ENCODE data around the gene FAAP24.
"Not testable (repeated sequence)": the region's sequence is repeated elsewhere in the genome, so short reads cannot be mapped to it uniquely, and the experiment has no call there.

Gene FAAP24

DNA sequence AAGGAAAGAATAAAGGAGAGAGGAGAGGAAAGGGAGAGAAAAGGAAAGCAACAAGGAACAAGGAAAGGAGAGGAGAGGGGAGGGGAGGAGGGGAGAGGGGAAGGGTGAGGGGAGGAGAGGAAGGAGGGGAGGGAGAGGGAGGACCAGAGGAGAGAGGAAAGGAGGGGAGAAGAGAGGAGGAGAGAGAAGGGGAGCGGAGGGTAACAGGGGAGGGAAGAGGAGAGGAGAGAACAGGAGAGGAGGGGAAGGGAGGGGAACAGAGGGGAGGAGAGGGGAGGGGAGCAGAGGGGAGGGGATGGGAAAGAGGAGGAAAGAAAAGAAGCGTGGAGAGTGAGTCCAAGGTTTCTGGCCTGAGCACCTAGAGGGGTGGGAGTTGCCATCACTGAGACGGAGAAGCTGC is 26.7 kb downstream of the FAAP24 start:
- no peaks in the 10 kb centered on the region for H4K20me1 ChIP-seq (ENCODE audit: control insufficient read depth, insufficient read depth, low read depth, low read length)
- H3K4me3 ChIP-seq (ENCODE audit: low read length): no peak overlapping the region

DNA sequence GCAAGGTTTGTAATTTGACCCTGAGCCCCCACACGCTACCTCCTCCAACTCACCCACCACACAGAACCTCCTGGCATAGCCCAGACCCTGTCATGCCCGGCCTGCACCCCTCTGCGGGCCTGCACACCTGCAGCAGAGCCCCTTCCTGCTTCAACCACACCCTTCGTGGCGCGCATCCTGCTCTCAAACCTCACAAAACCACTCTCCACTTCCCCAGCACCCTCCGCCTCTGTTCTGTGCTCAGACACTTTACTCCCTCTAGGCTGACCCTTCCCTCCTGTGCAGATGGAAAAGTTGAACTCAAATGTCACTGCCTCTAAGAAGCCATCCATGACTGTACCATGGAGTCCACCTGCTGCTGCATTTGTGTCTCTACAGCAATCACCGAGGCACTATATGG is 28.5 kb downstream of the FAAP24 start:
- Histone ChIP-seq H3F3A (ENCODE audit: control insufficient read depth, insufficient read depth) (no peaks in the 10 kb centered on the region), H3K79me2 (ENCODE audit: control insufficient read depth, low read length) (no peaks in the 10 kb centered on the region), H3K4me2 (ENCODE audit: low read length) (no peak overlapping the region), H3K9me3 (ENCODE audit: control insufficient read depth, insufficient read depth, low read length) (no peaks in the 10 kb centered on the region), H3K36me3 (ENCODE audit: control insufficient read depth, low read length) (no peaks in the 10 kb centered on the region), H4K20me1 (ENCODE audit: control insufficient read depth, insufficient read depth, low read depth, low read length) (no peaks in the 10 kb centered on the region), H3K9me2 (replicated peaks; ENCODE audit: control insufficient read depth, low read length) (no peaks in the 10 kb centered on the region), H3K4me3 (ENCODE audit: low read length) (no peak overlapping the region), H3K27ac (ENCODE audit: low read depth, low read length) (no peak overlapping the region), H3K27me3 (ENCODE audit: control insufficient read depth, low read length) (no peaks in the 10 kb centered on the region), H3K4me1 (ENCODE audit: control insufficient read depth, low read length) (no peaks in the 10 kb centered on the region)
- no peak for TF ChIP-seq EZH2phosphoT487 (IDR thresholded peaks at IDR 0.05; ENCODE audit: borderline replicate concordance, low read length)
- TF ChIP-seq, protein P1, sequence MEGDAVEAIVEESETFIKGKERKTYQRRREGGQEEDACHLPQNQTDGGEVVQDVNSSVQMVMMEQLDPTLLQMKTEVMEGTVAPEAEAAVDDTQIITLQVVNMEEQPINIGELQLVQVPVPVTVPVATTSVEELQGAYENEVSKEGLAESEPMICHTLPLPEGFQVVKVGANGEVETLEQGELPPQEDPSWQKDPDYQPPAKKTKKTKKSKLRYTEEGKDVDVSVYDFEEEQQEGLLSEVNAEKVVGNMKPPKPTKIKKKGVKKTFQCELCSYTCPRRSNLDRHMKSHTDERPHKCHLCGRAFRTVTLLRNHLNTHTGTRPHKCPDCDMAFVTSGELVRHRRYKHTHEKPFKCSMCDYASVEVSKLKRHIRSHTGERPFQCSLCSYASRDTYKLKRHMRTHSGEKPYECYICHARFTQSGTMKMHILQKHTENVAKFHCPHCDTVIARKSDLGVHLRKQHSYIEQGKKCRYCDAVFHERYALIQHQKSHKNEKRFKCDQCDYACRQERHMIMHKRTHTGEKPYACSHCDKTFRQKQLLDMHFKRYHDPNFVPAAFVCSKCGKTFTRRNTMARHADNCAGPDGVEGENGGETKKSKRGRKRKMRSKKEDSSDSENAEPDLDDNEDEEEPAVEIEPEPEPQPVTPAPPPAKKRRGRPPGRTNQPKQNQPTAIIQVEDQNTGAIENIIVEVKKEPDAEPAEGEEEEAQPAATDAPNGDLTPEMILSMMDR (IDR thresholded peaks at IDR 0.05; ENCODE audit: low read depth, low read length, poor library complexity, severe bottlenecking): no peak

More for the DNA sequence above, 26.7 kb downstream of the FAAP24 start:
- no peaks in the 10 kb centered on the region for H3K4me1 ChIP-seq (ENCODE audit: control insufficient read depth, low read length)
- no peaks in the 10 kb centered on the region for H3K9me3 ChIP-seq (ENCODE audit: control insufficient read depth, insufficient read depth, low read length)
- no peaks in the 10 kb centered on the region for H3K36me3 ChIP-seq (ENCODE audit: control insufficient read depth, low read length)
- no peaks in the 10 kb centered on the region for H3K27me3 ChIP-seq (ENCODE audit: control insufficient read depth, low read length)
- no peak overlapping the region for H3K27ac ChIP-seq (ENCODE audit: low read depth, low read length)
- no peak overlapping the region for H3K4me2 ChIP-seq (ENCODE audit: low read length)
- no peaks in the 10 kb centered on the region for H3K79me2 ChIP-seq (ENCODE audit: control insufficient read depth, low read length)
- H3K9me2 ChIP-seq (replicated peaks; ENCODE audit: control insufficient read depth, low read length): no peaks in the 10 kb centered on the region
- TF ChIP-seq EZH2phosphoT487 (IDR thresholded peaks at IDR 0.05; ENCODE audit: borderline replicate concordance, low read length): no peak
- H3F3A ChIP-seq (ENCODE audit: control insufficient read depth, insufficient read depth): no peaks in the 10 kb centered on the region

DNA sequence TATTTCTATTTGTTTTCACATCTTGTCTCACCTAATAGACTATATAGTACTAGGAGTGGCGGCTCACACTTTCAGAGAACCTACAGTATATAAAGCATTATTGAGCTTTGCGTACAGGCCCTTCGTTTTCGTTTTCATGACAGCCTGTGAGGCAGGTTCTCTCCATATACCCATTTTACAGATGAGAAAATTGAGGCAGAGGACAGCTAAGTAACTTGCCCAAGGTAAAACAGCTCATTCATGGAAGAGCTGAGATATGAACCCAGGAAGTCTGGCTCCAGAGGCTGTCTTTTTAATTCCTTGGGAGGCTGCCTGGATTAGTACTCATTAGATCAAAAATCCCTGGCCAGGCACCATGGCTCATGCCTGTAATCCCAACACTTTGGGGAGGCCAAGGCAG is 28.9 kb downstream of the FAAP24 start:
- H4K20me1 ChIP-seq (ENCODE audit: control insufficient read depth, insufficient read depth, low read depth, low read length): no peaks in the 10 kb centered on the region
- H3K9me2 ChIP-seq (replicated peaks; ENCODE audit: control insufficient read depth, low read length): no peaks in the 10 kb centered on the region
- no peaks in the 10 kb centered on the region for H3K36me3 ChIP-seq (ENCODE audit: control insufficient read depth, low read length)
- H3K4me1 ChIP-seq (ENCODE audit: control insufficient read depth, low read length): no peaks in the 10 kb centered on the region
- H3K79me2 ChIP-seq (ENCODE audit: control insufficient read depth, low read length): no peaks in the 10 kb centered on the region
- TF ChIP-seq EZH2phosphoT487 (IDR thresholded peaks at IDR 0.05; ENCODE audit: borderline replicate concordance, low read length): no peak
- no peak overlapping the region for H3K27ac ChIP-seq (ENCODE audit: low read depth, low read length)
- no peaks in the 10 kb centered on the region for H3K27me3 ChIP-seq (ENCODE audit: control insufficient read depth, low read length)
- no peak overlapping the region for H3K4me3 ChIP-seq (ENCODE audit: low read length)
- no peaks in the 10 kb centered on the region for H3K9me3 ChIP-seq (ENCODE audit: control insufficient read depth, insufficient read depth, low read length)
- H3K4me2 ChIP-seq (ENCODE audit: low read length): no peak overlapping the region
- no peaks in the 10 kb centered on the region for H3F3A ChIP-seq (ENCODE audit: control insufficient read depth, insufficient read depth)

DNA sequence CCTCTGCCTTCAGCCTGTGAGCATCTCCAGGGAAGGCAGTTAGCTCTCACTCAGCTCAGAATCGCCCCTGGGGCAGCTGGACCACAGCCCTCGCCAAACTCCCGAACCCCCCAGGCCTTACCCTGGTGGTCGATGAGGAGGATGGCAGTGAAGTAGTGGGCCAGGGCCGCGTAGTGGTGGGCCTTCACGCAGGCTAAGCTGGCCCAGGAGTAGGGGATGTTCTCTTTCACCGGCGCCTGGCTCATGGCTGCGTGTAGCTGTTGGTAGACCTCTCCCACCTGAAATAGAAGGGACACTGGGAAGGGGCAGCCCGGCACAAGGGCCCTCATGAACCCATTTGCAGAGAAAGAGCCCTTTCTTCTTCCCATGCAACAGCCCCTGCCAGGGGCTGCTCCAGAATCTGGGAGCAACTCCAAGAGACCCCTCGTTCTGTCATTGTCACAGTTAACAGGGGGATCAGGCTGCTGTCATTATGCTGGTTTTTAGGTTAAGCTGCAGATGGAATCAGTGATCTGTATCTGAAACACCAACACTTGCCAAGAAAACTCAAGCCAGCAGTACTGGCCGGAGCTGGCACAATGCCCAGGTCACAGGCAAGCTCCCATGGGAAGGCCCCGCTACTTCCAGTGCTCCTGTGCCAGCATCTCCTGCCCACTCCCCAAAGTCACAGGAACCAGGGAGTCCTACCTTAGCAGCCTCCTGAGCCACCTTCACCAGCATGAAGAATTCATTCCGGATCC is 30.3 kb downstream of the FAAP24 start:
- H3K36me3 ChIP-seq (ENCODE audit: control insufficient read depth, low read length); H4K20me1 ChIP-seq (ENCODE audit: control insufficient read depth, insufficient read depth, low read depth, low read length); H3K9me2 ChIP-seq (replicated peaks; ENCODE audit: control insufficient read depth, low read length); H3F3A ChIP-seq (ENCODE audit: control insufficient read depth, insufficient read depth); H3K27me3 ChIP-seq (ENCODE audit: control insufficient read depth, low read length); H3K4me1 ChIP-seq (ENCODE audit: control insufficient read depth, low read length); H3K4me2 ChIP-seq (ENCODE audit: low read length); H3K4me3 ChIP-seq (ENCODE audit: low read length); H3K27ac ChIP-seq (ENCODE audit: low read depth, low read length); H3K79me2 ChIP-seq (ENCODE audit: control insufficient read depth, low read length); H3K9me3 ChIP-seq (ENCODE audit: control insufficient read depth, insufficient read depth, low read length): not testable (repeated sequence)

DNA sequence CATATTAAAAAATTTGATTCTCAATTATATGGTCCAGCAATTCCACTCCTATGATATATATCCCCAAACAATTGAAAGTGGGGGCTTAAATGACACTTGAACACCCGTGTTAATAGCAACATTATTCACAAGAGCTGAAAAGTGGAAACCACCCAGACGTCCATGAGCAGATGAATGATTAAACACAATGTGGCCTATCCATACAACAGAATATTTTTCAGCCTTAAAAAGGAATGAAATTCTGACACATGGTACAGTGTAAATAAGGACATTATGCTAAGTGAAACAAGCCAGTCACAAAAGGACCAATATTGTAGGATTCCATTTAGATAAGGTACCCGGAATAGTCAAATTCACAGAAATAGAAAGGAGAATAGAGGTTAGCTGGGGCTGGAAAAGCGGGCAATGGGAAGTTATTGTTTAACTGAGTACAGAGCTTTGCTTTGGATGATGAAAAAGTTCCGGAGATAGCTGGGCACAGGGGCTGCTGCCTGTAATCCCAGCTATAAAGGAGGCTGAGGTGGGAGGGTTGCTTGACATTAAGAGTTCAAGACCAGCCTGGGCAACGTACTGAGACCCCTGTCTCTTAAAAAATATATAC is 31.5 kb downstream of the FAAP24 start:
- H3F3A ChIP-seq (ENCODE audit: control insufficient read depth, insufficient read depth); H3K79me2 ChIP-seq (ENCODE audit: control insufficient read depth, low read length); H3K4me3 ChIP-seq (ENCODE audit: low read length); H3K36me3 ChIP-seq (ENCODE audit: control insufficient read depth, low read length); H3K27me3 ChIP-seq (ENCODE audit: control insufficient read depth, low read length); H3K9me3 ChIP-seq (ENCODE audit: control insufficient read depth, insufficient read depth, low read length); H3K27ac ChIP-seq (ENCODE audit: low read depth, low read length); H3K4me1 ChIP-seq (ENCODE audit: control insufficient read depth, low read length); H3K9me2 ChIP-seq (replicated peaks; ENCODE audit: control insufficient read depth, low read length); H4K20me1 ChIP-seq (ENCODE audit: control insufficient read depth, insufficient read depth, low read depth, low read length); H3K4me2 ChIP-seq (ENCODE audit: low read length): not testable (repeated sequence)
